Lower lobe of right lung (tissue), 2 donors: ENCODE data around the gene FBXW5. TPM values are rescaled to one million over a fixed set of nuclear protein-coding genes. Genes with fewer than 3 reads are reported as not detected.

Experiments used
- ATAC-seq, 2 donors: fragments of 200-7000 bp; cut with Tn5 transposase; one replicate each; pipeline ENCODE4 v1.9.1; 2020 to 2022; ENCODE audit warnings: mild to moderate bottlenecking in 2 of 2, moderate library complexity in 2 of 2
- DNase-seq: peaks from one replicate; pipeline ENCODE4 v3.0.0-alpha.2; 2020
- H3K27ac ChIP-seq: fragments of 200-600 bp; one replicate; pipeline ENCODE4 v1.8.0; 2022
- H3K27me3 ChIP-seq: fragments of 200-600 bp; one replicate; pipeline ENCODE4 v1.8.0; 2022; ENCODE audit warnings: low read depth
- H3K36me3 ChIP-seq: fragments of 200-600 bp; one replicate; pipeline ENCODE4 v1.8.0; 2022; ENCODE audit warnings: mild to moderate bottlenecking
- H3K4me1 ChIP-seq: fragments of 200-600 bp; one replicate; pipeline ENCODE4 v1.8.0; 2022
- H3K4me3 ChIP-seq: fragments of 200-600 bp; one replicate; pipeline ENCODE4 v1.8.0; 2022; ENCODE audit warnings: mild to moderate bottlenecking
- H3K9me3 ChIP-seq: fragments of 200-600 bp; one replicate; pipeline ENCODE4 v1.8.0; 2022
- intact Hi-C: fragments of 100-400 bp; cut with DNase I; formaldehyde crosslinking; loops from one replicate; pipeline ENCODE4 v1.11.0; 2022
- total RNA-seq: library from RNA; stranded (reverse); fragmentation: NEBNext Ultra II Directional; extraction: Animal tissue kit (Norgen Biotek cat#: 25700); gene quantifications from one replicate; pipeline ENCODE4 v1.2.1, GENCODE V29; 2021
- TF ChIP-seq, protein P1 (sequence below): fragments of 200-600 bp; IDR thresholded peaks from one replicate; pipeline ENCODE4 v1.8.0; 2022; ENCODE audit warnings: antibody characterized with exemption, mild to moderate bottlenecking
- donor health status: DM: no; HTN: yes; CAD: no; lungs with severe emphysema.

FBXW5 gene
- total RNA-seq, 1 donor from 2014 or later, result 83.2 TPM

DNA sequence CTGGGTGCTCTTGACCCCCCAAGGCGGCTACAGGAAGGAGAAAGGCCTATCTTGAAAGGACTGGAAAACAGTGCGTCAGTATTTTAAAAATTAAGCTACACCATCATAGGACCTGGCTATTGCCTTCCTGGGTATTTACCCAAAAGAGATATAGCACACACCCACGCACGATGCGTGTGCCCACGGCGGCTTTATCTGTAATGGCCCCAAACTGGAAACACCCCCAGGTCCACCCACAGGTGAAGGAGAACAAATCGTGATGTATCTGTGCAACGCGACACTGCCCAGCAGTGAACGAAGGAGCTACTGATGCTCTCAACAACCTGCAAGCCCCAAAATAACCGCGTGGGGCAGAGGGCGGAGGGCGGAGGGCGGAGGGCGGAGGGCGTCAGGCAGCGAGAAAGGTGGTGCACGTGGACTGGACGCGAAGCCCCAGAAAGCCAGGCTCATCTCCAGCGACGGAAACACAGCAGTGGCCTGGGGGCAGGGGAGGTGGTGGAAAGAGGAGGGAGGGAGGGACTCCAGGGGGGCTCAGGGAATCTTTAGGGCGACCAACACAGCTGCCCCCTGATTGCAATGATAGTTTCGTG lies 20.4 kb upstream of the FBXW5 start:
- DNase-seq (no peak), ATAC-seq (no peak)
- Histone ChIP-seq H3K9me3 (no peaks in the 10 kb centered on the region), H3K36me3 (no peaks in the 10 kb centered on the region), H3K27ac (no peak overlapping the region), H3K4me3 (no peak overlapping the region), H3K4me1 (peaks cover 8% of the 10 kb centered on the region), H3K27me3 (no peaks in the 10 kb centered on the region)
- TF ChIP-seq, protein P1, sequence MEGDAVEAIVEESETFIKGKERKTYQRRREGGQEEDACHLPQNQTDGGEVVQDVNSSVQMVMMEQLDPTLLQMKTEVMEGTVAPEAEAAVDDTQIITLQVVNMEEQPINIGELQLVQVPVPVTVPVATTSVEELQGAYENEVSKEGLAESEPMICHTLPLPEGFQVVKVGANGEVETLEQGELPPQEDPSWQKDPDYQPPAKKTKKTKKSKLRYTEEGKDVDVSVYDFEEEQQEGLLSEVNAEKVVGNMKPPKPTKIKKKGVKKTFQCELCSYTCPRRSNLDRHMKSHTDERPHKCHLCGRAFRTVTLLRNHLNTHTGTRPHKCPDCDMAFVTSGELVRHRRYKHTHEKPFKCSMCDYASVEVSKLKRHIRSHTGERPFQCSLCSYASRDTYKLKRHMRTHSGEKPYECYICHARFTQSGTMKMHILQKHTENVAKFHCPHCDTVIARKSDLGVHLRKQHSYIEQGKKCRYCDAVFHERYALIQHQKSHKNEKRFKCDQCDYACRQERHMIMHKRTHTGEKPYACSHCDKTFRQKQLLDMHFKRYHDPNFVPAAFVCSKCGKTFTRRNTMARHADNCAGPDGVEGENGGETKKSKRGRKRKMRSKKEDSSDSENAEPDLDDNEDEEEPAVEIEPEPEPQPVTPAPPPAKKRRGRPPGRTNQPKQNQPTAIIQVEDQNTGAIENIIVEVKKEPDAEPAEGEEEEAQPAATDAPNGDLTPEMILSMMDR, result no peak
- intact Hi-C loops, result no loop called here

DNA sequence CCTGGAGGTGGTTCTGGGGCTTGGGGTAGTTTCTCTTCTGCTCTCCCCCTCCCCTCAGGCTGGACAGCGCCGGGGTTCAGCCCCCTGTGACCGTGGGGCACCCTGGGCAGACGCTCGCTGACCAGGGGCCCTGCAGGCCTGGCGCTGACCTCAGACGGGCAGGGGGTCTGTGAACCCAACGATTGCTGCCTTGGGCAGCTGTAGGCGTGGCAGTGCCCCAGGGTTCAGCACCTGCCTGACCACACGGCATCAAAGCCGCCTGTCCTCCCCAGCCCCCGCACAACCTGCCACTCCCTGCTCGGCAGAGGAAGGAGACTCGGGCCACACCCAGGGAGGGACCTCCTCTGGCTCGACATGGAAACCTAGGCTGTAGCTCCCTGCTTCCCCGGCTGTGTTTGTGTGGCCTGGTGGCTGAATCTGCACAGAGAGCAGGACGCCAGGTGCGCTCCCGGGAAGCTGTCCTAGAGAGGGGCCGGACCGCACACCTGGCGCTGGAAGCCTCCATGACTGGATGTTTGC lies 19.7 kb upstream of the FBXW5 start:
- Histone ChIP-seq H3K4me3 (no peak overlapping the region), H3K9me3 (no peaks in the 10 kb centered on the region), H3K36me3 (no peaks in the 10 kb centered on the region), H3K27ac (no peak overlapping the region), H3K27me3 (no peaks in the 10 kb centered on the region), H3K4me1 (peaks cover 8% of the 10 kb centered on the region)
- ATAC-seq, result no peak
- no peak for DNase-seq
- intact Hi-C loops, result no loop called here
- TF ChIP-seq, protein P1, result no peak

DNA sequence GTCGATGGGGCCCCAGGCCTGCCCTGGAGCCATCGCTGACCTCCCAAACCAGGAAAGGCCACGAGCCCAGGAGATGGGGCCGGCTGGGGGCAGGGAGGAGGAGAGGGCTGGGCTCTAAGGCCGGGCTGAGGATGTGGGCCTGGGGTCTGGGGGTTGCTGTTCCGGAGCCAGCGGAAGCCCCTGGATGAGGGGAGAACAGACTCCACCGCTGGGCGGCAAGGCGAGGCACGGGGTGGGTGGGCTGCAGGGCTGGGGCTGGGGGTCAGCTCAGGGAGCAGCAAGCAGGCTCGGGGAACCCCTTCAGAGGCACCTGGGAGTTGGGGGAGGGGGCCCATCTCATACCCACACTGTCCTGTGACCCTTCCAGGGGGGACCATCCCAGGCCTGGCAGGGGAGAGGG lies 19.2 kb upstream of the FBXW5 start:
- no peak for DNase-seq
- Histone ChIP-seq H3K27ac (no peak overlapping the region), H3K36me3 (no peaks in the 10 kb centered on the region), H3K9me3 (no peaks in the 10 kb centered on the region), H3K4me3 (no peak overlapping the region), H3K27me3 (no peaks in the 10 kb centered on the region), H3K4me1 (peaks cover 8% of the 10 kb centered on the region)
- TF ChIP-seq, protein P1, result no peak
- ATAC-seq, result no peak
- intact Hi-C loops, result no loop called here

DNA sequence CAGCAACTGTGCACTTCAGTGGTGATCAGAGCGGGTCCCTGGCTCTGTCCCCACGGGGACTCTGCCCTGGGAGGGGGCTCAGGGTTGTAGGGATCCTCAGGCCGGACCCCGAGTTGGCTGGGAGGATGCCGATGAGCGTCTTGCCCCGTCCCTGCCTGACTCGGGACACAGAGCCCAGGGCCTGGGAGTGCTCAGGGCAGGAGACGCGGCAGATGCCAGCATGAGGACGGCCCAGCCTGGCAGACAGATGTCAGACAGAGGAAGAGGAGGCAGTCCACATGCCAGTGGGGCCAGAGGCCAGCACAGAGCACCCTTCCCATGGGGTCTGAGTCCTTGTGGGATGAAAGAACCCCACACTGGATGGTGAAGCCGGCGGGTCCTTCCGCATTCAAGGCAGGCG lies 18.8 kb upstream of the FBXW5 start:
- TF ChIP-seq, protein P1, result no peak
- Histone ChIP-seq H3K9me3 (no peaks in the 10 kb centered on the region), H3K4me3 (no peak overlapping the region), H3K27ac (no peak overlapping the region), H3K27me3 (no peaks in the 10 kb centered on the region), H3K36me3 (no peaks in the 10 kb centered on the region), H3K4me1 (peaks cover 8% of the 10 kb centered on the region)
- no peak for DNase-seq
- intact Hi-C loops, result no loop called here
- ATAC-seq, result no peak

DNA sequence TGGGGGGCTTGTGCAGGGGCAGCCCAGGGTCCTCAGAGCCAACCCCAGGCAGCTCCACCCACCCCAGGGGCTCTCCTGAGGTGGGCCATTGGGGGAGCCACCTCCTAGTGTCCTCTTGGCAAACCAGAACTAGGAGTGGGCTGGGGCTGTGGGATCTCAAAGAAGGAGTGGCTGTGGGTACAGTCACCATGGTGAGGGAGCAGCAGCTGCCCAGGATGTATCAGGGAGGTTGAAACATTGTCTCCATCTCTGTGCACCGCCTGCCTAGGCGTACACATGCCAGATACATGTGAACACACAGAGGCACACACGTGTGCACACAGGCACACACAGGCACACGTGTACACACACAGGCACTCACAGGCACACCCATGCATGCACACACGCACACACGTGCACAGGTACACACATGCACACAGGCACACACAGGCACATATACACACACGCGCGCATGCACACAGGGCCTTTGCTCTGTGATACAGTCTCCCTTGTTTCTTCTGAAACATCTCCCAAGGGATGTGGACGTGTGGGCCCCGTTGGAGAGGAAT lies 18.2 kb upstream of the FBXW5 start:
- H3K36me3 ChIP-seq, result no peaks in the 10 kb centered on the region
- TF ChIP-seq, protein P1, result no peak
- DNase-seq, result no peak
- H3K4me3 ChIP-seq, result no peak overlapping the region
- peaks cover 8% of the 10 kb centered on the region for H3K4me1 ChIP-seq
- H3K27ac ChIP-seq, result no peak overlapping the region
- ATAC-seq, result no peak
- no peaks in the 10 kb centered on the region for H3K9me3 ChIP-seq
- H3K27me3 ChIP-seq, result no peaks in the 10 kb centered on the region
- intact Hi-C loops, result no loop called here
